HUDEP-2 (cell line): ENCODE measurements around the gene PAOX.
"Not testable (repeated sequence)": the region's sequence is repeated elsewhere in the genome, so short reads cannot be mapped to it uniquely, and the experiment has no call there.

Source experiments
- DNase-seq, 76 experiments: peaks; one replicate each; lab custom pipeline; 2025; ENCODE audit not compliant: unreplicated experiment in 76 of 76; lab: John Stamatoyannopoulos, UW

The PAOX gene

DNA sequence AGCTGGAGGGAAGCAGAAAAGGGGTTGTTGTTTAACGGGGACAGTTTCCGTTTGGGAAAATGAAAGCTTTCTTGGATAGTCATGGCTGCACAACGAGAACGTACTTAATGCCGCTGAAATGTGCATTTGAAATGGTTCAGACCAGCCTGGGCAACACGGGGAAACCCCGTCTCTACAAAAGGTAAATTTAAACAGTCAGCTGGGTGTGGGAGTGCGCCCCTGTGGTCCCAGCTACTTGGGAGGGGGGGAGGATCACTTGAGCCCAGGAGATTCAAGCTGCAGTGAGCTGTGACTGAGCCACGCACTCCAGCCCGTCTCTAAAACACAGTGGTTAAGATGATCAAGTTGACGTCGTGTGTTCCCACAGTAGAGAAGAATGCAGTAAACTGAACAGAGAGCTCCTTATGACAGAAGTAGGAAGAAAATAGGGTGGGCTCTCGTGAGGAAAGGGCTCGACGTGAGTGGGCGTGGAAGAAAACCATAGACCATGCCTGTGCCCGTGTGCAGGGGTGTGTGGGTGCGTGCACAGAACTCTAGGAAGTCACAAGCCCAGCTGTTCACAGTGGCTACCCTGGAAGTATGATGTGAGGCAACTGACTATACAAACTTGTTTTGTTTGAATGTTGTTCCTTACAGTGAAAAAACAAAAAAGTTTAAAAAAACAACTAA lies 17.2 kb upstream of the PAOX start:
- no peak for DNase-seq

- DNase-seq: no peak
Measured at GRCh38 chr10:133362846-133363245, 16.2 kb upstream of the PAOX start.

DNA sequence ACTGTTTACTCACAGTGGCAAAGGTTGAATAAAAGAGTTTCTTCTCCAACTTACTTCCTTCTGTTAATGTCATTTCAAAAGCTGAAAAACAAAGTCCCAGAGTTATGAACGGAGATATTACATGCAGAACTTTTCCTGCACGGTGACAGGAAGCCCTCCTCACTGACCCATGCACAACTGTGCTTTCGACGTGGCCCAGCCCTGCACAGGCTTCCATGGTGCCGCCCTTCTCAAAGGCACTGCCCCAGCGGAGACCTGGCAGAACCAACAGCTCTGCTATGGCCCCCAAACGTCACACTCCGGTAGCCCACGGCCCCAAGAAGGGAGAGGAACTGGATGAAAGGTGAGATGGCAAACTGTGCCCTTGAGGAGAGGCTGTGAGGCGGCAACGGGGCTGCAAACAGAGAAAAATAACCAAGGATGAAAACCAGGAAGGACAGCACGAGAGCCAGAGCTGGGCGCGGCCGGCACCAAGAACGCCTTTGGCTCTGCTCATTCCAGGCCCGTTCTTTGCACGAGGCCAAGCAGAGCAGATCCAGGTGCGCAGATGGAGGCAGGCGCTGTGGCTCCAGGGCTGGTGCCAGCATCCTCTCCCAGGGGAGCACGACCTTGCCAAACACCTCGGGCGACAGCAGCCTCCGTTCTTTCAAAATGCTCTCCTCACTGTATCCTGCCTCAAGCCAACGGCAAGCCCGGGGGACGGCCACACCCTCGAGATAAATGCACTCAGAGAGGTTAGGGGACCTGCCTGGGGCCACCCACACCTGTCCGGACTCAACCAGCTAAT lies 14.2 kb upstream of the PAOX start:
- DNase-seq: no peak

GRCh38 chr10:133365461-133366129 lies 13.5 kb upstream of the PAOX start:
- DNase-seq: no peak

DNA sequence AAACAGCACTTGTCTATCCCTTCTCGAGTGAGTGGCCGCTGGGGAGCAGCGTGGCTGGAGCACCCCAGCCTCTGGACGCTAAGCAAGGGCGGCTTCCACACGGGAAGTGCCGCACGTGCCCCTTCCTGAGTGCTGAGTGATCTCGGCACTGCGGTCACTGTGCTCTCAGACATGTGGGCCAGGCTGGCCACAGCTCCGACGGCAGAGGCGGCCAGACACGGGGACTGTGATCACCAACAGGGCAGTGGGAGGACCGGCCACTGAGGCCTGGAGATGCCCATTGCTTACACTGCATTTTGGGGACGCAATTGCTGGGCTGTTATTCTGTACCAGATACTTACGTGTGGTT lies 13.0 kb upstream of the PAOX start:
- DNase-seq: no peak

DNA sequence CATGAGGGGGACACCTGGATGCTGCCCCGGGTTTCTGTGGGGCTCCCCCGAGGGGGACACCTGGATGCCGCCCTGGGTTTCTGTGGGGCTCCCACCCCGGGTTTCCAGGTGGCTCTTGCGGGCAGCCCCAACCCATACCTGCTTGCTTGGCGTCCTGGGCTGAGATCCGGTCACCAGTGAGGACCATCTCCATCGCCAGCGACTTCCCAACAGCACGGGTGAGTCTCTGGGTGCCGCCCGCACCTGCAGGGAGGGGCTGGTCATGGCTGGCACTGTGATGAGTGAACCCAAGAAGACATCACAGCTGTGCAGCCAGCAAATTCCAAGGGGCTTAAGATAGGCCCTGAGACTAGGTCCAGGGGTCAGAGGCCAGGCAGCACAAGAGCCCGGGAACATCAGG lies 12.3 kb upstream of the PAOX start:
- no peak for DNase-seq

DNA sequence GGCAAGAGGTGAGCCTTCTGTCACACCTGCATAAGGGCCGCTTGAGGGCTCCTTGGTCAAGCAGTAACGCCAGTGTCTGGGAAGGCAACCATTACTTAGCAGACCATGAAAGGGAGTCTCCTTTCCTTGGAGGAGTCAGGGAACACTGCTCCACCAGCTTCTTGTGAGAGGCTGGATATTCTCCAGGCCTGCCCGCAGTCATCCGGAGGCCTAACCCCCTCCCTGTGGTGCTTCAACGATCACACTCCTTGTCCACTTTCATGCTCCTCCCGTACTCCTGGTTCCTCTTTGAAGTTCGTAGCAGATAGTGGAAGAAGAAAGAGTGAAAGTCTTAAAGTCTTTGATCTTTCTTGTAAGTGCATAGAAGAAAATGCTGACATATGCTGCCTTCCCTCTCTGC lies 11.6 kb upstream of the PAOX start:
- not testable (repeated sequence) for DNase-seq

DNA sequence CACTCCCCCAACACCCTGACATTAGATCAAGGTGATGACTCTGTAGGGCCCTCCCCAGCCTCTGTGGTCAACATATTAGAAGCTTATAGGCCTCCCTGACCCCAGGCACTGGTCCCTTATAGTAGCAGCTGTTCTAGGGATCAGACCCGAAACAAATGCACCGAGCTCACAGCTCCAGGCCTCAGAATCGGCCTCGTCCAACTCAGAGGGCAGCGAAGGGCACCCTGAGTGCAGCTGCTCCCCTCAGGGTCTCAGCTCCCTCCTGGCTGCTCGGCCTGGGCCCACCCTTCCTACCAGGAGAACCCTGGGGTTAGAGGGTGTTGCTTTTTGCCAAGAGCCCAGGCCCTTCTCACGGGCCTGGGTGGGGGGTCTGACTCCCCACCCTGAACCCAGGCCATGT lies 10.9 kb upstream of the PAOX start:
- no peak for DNase-seq

GRCh38 chr10:133370030-133370786 lies 8.9 kb upstream of the PAOX start:
- DNase-seq: no peak

DNA sequence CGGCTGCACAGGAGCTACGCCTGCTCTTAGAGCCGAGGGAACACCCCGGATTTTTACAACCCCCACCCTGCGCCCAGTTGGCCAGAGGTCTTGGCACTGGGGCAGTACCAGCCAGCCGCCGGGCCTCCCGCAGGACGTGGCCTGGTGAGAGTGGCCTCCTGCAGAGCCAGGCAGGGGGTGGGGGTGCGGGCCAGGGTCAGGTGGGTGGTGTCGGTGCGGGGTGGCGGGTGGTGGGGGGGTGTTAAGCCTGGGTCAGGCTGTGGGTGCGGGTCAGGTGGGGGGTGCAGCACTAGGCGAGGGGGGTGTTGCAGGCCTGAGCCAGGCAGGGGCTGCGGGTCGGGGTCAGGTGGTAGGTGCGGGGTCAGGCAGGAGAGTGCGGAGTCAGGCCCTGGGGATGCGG lies 6.6 kb upstream of the PAOX start:
- DNase-seq: no peak

- peak in 74 of 76 experiments; percentile 14 to 96 (median 87) for DNase-seq
Measured at GRCh38 chr10:133373174-133374090, 5.6 kb upstream of the PAOX start, which contains the start of gene ECHS1. ECHS1 (minus strand) TSS chr10:133373354; CDS start chr10:133373333, 21 bp downstream.

DNA sequence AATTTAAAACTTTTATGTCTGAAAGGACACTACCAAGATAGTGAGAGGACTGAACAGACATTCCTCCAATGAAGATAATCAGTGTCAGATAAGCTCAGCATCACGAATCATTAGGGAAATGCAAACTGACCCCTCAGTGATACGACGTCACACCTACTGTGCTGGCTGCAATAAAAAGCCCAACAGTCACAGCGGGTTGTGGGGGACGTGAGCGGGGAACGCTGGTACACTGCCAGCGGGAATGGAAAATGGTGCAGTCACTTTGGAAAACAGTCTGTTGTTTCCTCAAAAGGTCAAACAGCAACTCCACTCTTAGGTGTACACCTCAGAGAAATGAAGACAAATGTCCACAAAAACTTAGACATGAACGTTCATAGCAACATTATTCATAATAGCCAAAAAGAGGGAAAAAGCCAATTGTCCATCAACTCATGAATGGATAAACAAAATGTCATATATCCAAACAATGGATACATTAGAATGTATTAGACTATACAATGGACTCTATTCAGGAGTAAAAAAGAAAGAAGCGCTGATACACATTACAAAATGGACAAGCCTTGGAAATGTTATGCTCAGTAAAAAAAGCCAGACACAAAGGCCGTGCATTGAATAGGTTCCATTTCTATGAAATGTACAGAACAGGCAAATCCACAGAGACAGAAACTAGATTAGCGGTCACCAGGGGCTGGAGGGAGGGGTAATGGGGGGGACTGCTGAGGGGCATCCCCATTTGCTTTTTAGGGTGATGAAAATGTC lies 3.5 kb upstream of the PAOX start:
- no peak for DNase-seq

- DNase-seq: not testable (repeated sequence)
Measured at GRCh38 chr10:133376183-133376582, 2.9 kb upstream of the PAOX start.

DNA sequence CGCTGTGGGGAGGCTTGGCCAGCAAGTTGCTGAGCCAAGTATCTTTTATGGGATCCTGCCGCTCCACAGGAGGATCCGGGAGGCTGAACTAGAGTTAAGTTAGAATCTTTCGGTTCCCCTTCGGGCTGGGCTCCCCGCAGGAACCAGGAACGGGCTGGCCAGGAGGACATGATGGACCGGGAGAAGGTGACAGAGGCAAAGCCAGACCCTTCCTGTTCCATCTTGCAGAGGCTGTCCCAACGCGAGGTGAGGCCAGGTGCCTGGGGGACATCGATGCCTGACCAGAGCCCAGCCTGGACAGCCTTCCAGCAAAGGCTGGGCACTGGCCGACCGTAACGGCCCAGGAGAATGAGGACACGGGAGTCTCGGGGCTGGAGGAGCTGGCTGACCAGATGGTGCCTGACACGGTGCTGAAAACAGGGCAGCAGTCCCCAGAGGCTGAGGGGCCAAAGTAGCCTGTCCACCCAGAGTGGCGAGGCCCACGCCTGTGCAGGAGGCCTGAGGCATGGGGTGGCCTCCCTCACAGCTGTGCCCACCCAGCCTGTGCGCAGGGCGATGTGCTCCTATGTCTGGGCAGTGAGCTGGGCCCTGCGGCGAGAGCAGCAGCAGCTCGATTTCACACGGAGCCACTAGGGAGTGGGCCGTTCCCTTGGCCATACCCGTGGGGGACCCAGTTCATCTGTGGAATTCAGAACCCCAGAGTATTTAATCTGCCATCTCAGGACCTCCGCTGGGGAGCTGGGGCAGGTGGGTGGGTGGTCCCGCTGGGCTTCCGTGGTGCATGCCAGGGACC lies 1.8 kb upstream of the PAOX start:
- DNase-seq: no peak

- no peak for DNase-seq
Measured at GRCh38 chr10:133377818-133378250, 1.2 kb upstream of the PAOX start.

DNA sequence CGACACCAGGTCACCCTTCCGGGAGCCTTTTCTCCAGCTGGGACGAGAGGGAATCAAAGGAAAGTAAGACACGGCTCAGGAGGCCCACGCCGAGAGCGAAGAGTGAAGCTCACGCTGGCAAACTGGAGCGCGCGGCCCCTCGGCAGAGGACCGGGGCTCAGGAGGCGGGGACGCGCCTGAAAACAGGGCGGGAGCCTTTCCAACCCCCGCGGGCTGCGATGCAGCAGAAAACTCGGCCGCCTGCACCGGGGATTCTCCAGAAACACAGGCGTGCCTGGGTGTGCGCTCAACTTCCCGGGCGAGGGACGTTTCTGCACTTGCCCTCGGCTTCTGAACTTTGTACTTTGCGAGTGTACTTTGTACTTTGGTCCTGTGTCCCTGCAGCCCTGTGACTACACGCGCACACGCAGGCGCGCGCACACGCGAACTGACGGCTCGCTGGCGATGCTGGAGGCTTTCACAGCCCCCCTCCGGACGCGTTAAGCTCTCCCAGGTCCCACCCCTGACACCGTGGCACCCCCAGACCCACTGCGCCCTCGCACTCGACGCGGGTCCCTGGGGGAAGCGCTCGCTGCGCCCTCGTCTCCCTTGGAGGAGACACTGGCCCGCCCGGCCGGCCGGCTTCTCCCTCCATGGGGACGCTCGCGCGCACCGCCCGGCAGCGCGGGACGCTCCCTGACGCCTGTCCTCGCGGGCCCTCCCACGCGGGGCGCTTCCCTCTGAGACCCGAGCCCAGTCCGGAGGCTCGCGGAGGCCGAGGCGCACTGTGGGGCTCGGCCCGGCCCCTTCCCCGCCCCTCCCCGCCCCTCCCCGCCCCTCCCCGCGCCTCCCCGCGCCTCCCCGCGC lies 588 bp upstream of the PAOX start:
- peak in 31 of 76 experiments; percentile 7 to 59 (median 30) for DNase-seq
